Stimulated activated naive CD8-positive, alpha-beta T cell treated with anti-CD3 and anti-CD28 coated beads, Interleukin-15, Interleukin-2, amounts not matched to agents 100 ng/mL and 50 ng/mL, for 24 hours (primary cell): ENCODE data around the gene GRIA4.

Experiments used
- H3K27ac Mint-ChIP-seq: one replicate; pipeline ENCODE4 v1.8.0; 2021; ENCODE audit warnings: mild to moderate bottlenecking, mixed read lengths
- H3K27me3 Mint-ChIP-seq: one replicate; pipeline ENCODE4 v1.8.0; 2021; ENCODE audit warnings: mixed read lengths
- H3K36me3 Mint-ChIP-seq: one replicate; pipeline ENCODE4 v1.8.0; 2021; ENCODE audit warnings: low read depth, mixed read lengths
- H3K4me1 Mint-ChIP-seq: one replicate; pipeline ENCODE4 v1.8.0; 2021; ENCODE audit warnings: low read depth, mixed read lengths
- H3K4me3 Mint-ChIP-seq: one replicate; pipeline ENCODE4 v1.8.0; 2021; ENCODE audit warnings: mild to moderate bottlenecking, mixed read lengths
- H3K9me3 Mint-ChIP-seq: one replicate; pipeline ENCODE4 v1.8.0; 2021; ENCODE audit warnings: mixed read lengths

The GRIA4 gene

DNA sequence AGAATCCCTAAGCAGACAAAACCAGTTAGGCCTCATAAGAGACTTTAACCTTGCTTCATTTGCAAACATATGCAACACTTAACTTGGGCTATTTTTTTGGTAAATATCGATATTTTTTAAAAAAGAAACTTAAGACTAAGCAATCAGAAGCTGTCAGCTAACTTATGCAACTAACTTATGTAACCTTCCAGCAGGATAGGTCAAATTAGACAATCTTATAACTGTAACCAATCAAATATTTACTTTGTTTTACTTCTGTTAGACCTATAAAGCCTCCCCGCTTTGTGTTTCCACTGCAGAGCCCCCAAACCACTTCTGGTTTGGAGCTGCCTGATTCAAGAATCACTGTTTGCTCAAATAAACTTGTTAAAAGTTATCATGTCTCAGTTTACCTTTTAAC lies 404.2 kb downstream of the GRIA4 start:
- peaks cover 57% of the 10 kb centered on the region for H3K4me1 Mint-ChIP-seq
- H3K27ac Mint-ChIP-seq: no peak overlapping the region
- peaks cover 8% of the 10 kb centered on the region for H3K9me3 Mint-ChIP-seq
- peaks cover 64% of the 10 kb centered on the region for H3K36me3 Mint-ChIP-seq
- H3K27me3 Mint-ChIP-seq: no peaks in the 10 kb centered on the region
- no peak overlapping the region for H3K4me3 Mint-ChIP-seq

DNA sequence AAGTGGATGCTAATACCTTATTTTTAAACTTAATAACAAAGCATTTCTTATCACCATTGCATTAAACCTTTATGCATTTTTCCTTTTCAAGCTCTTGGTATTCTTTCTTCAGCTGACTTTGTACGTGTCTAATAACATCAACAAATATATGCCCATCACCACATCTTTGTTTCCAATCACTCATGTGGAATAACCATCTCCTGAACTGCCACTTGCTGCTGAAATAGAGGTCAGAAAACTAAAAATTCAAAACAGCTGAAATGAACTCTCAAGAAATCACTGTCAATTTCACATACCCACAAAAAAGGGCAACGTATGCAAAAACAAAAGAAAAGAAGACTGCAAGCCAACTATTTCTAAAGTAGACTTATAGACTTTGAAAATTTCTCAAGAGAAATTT lies 404.7 kb downstream of the GRIA4 start:
- H3K4me3 Mint-ChIP-seq: no peak overlapping the region
- H3K9me3 Mint-ChIP-seq: peaks cover 8% of the 10 kb centered on the region
- H3K4me1 Mint-ChIP-seq: peaks cover 60% of the 10 kb centered on the region
- H3K27me3 Mint-ChIP-seq: no peaks in the 10 kb centered on the region
- H3K36me3 Mint-ChIP-seq: peaks cover 63% of the 10 kb centered on the region
- no peak overlapping the region for H3K27ac Mint-ChIP-seq

DNA sequence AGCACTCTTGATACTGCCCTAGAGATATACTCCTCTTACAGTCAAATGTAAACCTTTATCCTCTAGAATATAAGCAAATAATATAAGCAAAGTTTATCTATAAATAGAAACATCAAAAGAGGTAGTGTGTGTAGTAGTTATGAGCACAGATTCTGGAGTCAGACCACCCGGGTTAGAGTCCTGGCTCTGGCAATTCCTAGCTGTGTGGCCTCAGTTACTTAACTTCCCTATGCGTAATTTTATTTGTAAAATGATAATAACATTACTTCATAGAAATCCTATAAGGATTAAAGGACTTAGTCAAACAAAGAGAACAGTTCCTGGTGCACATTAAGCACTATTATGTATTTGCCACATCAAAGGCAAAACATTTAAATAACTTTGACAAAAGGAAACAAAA lies 405.2 kb downstream of the GRIA4 start:
- Mint-ChIP-seq H3K4me1 (peaks cover 60% of the 10 kb centered on the region), H3K4me3 (no peak overlapping the region), H3K27me3 (no peaks in the 10 kb centered on the region), H3K9me3 (peaks cover 8% of the 10 kb centered on the region), H3K27ac (no peak overlapping the region), H3K36me3 (peaks cover 63% of the 10 kb centered on the region)

DNA sequence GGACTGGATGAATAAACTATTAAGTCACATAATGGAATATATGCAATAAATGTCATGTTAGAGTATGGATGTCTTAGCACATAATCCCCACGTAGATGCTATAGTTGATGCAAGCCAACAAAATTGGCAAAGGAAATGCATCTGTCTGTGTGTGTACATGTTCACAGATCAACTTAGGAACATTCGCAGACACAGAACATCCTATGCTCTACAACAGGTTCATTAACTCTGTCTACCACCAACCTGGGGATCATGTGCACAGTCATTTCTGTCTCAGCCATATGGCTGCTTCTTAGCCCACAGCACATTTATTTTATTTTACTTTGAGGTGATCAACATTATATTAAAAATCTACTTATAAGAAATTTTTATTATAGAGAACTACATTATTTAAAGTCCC lies 407.2 kb downstream of the GRIA4 start:
- Mint-ChIP-seq H3K9me3 (peaks cover 4% of the 10 kb centered on the region), H3K36me3 (peaks cover 52% of the 10 kb centered on the region), H3K4me3 (no peak overlapping the region), H3K27ac (no peak overlapping the region), H3K4me1 (peaks cover 68% of the 10 kb centered on the region), H3K27me3 (no peaks in the 10 kb centered on the region)

DNA sequence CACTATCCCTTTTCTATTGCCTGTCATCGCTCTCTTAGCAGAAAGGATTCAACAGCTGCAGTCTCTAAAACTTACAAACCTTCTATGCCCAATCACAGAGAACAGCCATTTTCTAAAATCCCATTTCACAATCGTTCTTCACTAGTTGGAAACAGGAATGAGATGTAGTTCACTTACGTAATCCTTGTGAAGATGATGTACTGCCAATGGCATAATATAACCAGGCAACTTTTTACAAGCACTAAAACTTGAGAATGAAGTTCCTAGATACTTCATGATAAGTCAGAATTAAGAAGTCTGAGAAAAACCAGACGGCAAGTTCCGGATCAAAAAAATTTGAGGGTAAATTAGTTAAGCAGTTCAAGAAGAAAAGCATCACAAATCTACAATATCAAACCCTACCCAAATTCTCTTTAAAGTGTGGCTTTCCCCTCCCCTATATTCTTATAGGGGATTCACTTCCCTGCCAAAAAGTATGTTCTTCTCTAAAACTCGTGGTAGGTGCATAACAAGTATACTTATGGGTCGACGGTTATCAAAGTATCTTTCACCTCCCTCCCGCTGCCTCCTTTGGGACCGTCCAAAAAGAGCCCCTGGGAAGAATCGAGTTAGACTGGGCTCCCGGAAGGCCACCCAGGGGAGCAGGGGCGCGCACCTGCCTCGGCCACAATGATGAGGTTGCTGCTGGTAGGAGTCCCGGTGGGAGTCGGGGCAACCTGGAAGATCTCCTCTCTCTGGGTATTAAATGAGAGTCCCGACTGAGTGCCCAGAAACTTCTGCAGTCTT lies 411.5 kb downstream of the GRIA4 start:
- H3K27me3 Mint-ChIP-seq: peaks cover 4% of the 10 kb centered on the region
- peaks cover 4% of the 10 kb centered on the region for H3K9me3 Mint-ChIP-seq
- peaks cover 27% of the 10 kb centered on the region for H3K36me3 Mint-ChIP-seq
- H3K4me1 Mint-ChIP-seq: peaks cover 54% of the 10 kb centered on the region
- H3K4me3 Mint-ChIP-seq: peak overlapping the region; percentile 91
- peak overlapping the region; percentile 88 for H3K27ac Mint-ChIP-seq

DNA sequence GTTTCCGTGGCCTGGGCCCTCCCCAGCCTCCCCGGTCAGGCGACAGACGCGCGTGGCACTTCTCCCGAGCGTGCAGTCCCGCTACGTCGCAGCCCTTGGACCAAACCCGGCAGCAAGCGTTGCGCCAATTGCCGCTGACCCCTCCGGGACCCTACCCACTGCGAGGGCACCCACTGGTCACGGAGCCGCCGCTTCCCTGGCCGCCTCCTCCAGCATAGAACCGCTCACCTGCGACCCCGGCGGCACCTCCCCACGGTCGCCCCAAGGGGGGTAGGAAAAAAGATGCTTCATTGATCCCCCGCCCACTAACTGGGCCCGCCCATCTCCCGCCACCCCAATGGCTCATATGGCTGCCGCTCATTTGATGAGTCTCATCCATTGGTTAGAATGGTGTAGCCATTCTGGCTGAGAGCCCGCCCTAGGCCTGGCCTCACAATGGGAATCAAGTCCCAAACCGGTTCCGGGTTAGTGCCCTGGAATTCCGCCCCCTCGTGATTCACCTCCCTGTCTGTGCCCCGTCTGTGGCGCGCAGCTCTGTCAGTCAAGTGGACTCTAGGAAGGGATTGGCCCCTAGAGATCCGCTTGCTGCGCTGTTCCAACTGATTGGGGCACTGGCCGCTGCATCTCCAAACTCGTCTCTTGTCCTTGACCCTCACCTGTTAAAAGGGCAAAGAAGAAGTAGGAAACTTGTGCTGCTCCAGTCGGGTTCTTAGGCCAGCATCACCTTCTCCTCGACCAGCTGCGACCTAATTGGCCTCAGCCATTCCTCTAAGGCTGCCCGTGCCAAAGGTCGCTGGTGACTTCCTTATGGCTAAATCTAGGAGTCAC lies 412.3 kb downstream of the GRIA4 start, which contains the start of gene MSANTD4:
MSANTD4 (minus strand) TSS at position 274 of the 828 bp plus-strand sequence. CDS start 11,323 bp downstream, outside the sequence.
- peaks cover 12% of the 10 kb centered on the region for H3K27me3 Mint-ChIP-seq

DNA sequence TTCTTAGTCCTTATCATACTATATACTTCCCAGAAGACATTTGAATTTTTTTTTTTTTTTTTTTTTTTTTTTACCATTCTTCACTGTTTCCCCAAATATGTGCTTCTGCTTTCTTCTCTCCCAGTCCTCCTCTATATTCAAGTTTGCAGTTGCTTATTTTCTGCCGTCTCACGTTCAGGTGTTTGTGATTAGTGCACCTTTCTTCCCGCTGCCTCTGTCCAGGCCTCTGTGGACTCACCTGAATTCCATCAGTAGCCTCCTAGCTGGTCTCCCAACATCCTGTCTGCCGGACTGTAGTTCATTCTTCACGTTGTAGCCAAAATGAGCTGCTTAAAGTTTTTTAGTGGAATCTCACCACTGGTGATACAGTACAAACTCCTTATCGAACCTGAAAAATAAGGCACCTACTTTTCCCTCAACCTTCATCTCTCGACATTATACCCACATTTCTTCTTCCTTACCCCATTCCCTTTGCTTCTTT lies 413.0 kb downstream of the GRIA4 start:
- peaks cover 4% of the 10 kb centered on the region for H3K9me3 Mint-ChIP-seq
- peaks cover 44% of the 10 kb centered on the region for H3K4me1 Mint-ChIP-seq
- peaks cover 27% of the 10 kb centered on the region for H3K36me3 Mint-ChIP-seq
- H3K27me3 Mint-ChIP-seq: peaks cover 17% of the 10 kb centered on the region
- peak overlapping the region; percentile 91 for H3K4me3 Mint-ChIP-seq
- peak overlapping the region; percentile 82 for H3K27ac Mint-ChIP-seq

More for the DNA sequence above, 412.3 kb downstream of the GRIA4 start, which contains the start of gene MSANTD4:
- Mint-ChIP-seq H3K36me3 (peaks cover 27% of the 10 kb centered on the region), H3K9me3 (peaks cover 4% of the 10 kb centered on the region), H3K4me1 (peaks cover 46% of the 10 kb centered on the region), H3K27ac (peak within 1 kb of the TSS; percentile 88), H3K4me3 (peak within 1 kb of the TSS; percentile 91)

DNA sequence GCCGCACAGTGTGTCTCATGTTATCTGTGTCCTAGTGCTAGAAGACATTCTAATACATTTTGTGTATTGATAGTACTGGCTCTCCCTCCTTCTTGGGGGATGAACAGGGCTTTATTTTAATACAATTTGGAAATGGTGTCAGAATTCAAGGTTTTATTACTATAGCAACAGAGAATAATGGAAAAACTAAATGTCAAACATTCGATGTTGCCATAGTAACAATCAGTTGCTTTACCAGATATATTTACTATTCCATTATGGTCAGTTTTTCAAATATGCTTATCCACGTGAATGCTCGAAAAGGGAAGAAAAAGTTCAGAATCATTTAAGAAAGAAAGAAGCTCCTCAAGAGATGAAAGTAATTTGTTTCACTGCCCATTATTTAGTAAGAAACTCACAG lies 420.7 kb downstream of the GRIA4 start:
- H3K27me3 Mint-ChIP-seq: peaks cover 57% of the 10 kb centered on the region
- H3K9me3 Mint-ChIP-seq: peaks cover 3% of the 10 kb centered on the region
- no peak overlapping the region for H3K4me3 Mint-ChIP-seq
- no peaks in the 10 kb centered on the region for H3K36me3 Mint-ChIP-seq
- no peaks in the 10 kb centered on the region for H3K4me1 Mint-ChIP-seq
- no peak overlapping the region for H3K27ac Mint-ChIP-seq

DNA sequence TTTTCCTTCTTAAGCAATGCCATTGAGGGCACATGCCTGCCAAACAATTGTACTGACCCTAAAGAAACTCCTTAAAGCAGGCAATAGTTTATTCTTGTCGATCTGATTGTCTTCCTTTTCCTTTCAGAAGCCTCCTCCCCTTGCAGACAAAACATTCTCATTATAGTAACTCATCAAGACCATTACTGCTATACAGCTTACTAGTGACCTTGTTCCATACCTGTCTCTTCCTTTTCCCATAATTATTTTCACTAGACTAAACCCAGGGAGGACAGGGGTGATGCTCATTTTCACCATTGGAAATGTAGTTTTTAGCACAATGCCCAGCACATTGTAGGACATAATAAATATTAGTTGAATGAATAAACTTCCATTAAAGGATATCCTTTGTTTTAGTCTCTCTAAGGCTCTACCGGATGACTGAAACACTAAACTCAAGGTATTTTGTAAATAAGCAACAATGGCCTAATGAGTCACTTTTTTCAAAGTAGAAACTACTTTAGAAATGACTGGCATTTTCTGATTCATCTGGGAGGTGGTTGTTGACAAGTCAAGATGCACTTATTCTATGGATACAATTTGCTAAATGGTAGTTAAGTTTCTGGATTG lies 421.4 kb downstream of the GRIA4 start:
- H3K36me3 Mint-ChIP-seq: no peaks in the 10 kb centered on the region
- H3K9me3 Mint-ChIP-seq: peaks cover 3% of the 10 kb centered on the region
- no peaks in the 10 kb centered on the region for H3K4me1 Mint-ChIP-seq
- no peak overlapping the region for H3K4me3 Mint-ChIP-seq
- H3K27ac Mint-ChIP-seq: no peak overlapping the region
- peaks cover 58% of the 10 kb centered on the region for H3K27me3 Mint-ChIP-seq
